ENCODE results near the gene ANXA10. TPM values are rescaled to one million over a fixed set of nuclear protein-coding genes. Genes with fewer than 3 reads are reported as not detected.

ANXA10 gene
- 0.23 and 0.34 TPM in 2 replicates for polyA plus RNA-seq (2012; rRNA removed)
- 0.54 and 0.75 TPM in 2 replicates for polyA plus RNA-seq (2012; cell fraction: cytosol; rRNA removed)
- 0.24 and 0.25 TPM in 2 replicates for polyA plus RNA-seq (2012; cell fraction: nucleus; rRNA removed)

- H3K9me2 ChIP-seq, result no peaks in the 10 kb centered on the region
- H3K27ac ChIP-seq (ENCODE audit: low read depth in 2 of 2, low read length in 1 of 2), result no peak within 1 kb of the TSS
- no peaks in the 10 kb centered on the region for H3K36me3 ChIP-seq (replicated peaks in 1 of 2; ENCODE audit: control insufficient read depth in 1 of 2, insufficient read depth in 2 of 2, low read length in 1 of 2)
- no peak for DNase-seq
- 7% methylated on average over 1 of the region's 1 CpG for WGBS (ENCODE audit: low lambda C conversion rate)
- H3K4me1 ChIP-seq (ENCODE audit: control insufficient read depth in 1 of 2, insufficient read depth in 2 of 2, low read depth in 1 of 2, low read length in 1 of 2), result peaks cover 0 to 9% of the 10 kb centered on the region in 2 experiments; a peak in 1 of 4 replicates
- no peak within 1 kb of the TSS for H2AFZ ChIP-seq (ENCODE audit: low read depth)
- no peaks in the 10 kb centered on the region for H4K20me1 ChIP-seq (ENCODE audit: insufficient read depth)
- TF ChIP-seq RFX5 (IDR thresholded peaks at IDR 0.05; ENCODE audit: low read length), result no peak
- TF ChIP-seq, protein P1, sequence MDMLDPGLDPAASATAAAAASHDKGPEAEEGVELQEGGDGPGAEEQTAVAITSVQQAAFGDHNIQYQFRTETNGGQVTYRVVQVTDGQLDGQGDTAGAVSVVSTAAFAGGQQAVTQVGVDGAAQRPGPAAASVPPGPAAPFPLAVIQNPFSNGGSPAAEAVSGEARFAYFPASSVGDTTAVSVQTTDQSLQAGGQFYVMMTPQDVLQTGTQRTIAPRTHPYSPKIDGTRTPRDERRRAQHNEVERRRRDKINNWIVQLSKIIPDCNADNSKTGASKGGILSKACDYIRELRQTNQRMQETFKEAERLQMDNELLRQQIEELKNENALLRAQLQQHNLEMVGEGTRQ (IDR thresholded peaks at IDR 0.05; ENCODE audit: borderline replicate concordance, low read depth, low read length), result no peak
- no peak for TF ChIP-seq EP300 (IDR thresholded peaks at IDR 0.05; ENCODE audit: borderline replicate concordance in 1 of 2, low read depth in 1 of 2, low read length in 1 of 2)
- no peak for TF ChIP-seq FOSL2 (IDR thresholded peaks at IDR 0.05; ENCODE audit: borderline replicate concordance, low read depth)
- no peak for TF ChIP-seq TAF1 (IDR thresholded peaks at IDR 0.05; ENCODE audit: borderline replicate concordance, low read depth, low read length)
- TF ChIP-seq, protein P2, sequence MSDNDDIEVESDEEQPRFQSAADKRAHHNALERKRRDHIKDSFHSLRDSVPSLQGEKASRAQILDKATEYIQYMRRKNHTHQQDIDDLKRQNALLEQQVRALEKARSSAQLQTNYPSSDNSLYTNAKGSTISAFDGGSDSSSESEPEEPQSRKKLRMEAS (IDR thresholded peaks at IDR 0.05; ENCODE audit: low read depth), result no peak
- TF ChIP-seq POLR2AphosphoS5 (IDR thresholded peaks at IDR 0.05; ENCODE audit: low read depth, low read length), result no peak
- TF ChIP-seq ELF1 (IDR thresholded peaks at IDR 0.05), result no peak
- no peak for TF ChIP-seq GABPA (IDR thresholded peaks at IDR 0.05; ENCODE audit: low read depth)
- no peak for TF ChIP-seq RXRA (IDR thresholded peaks at IDR 0.05; ENCODE audit: borderline replicate concordance, low read depth)
- no peak for TF ChIP-seq SMC3 (IDR thresholded peaks at IDR 0.05; ENCODE audit: low read depth, low read length)
- TF ChIP-seq TCF12 (IDR thresholded peaks at IDR 0.05), result no peak
- TF ChIP-seq, protein P3, sequence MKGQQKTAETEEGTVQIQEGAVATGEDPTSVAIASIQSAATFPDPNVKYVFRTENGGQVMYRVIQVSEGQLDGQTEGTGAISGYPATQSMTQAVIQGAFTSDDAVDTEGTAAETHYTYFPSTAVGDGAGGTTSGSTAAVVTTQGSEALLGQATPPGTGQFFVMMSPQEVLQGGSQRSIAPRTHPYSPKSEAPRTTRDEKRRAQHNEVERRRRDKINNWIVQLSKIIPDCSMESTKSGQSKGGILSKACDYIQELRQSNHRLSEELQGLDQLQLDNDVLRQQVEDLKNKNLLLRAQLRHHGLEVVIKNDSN (IDR thresholded peaks at IDR 0.05; ENCODE audit: borderline replicate concordance, low read depth), result no peak
- no peak for TF ChIP-seq MXI1 (IDR thresholded peaks at IDR 0.05; ENCODE audit: low read depth, low read length)
- ChIA-PET CTCF (no interaction called here), POLR2A (no interaction called here)
- H3K4me2 ChIP-seq, result no peak within 1 kb of the TSS
- H3K9ac ChIP-seq, result no peak within 1 kb of the TSS
- H3K4me3 ChIP-seq (ENCODE audit: low read depth in 2 of 2, low read length in 1 of 2), result no peak within 1 kb of the TSS
- no peaks in the 10 kb centered on the region for H3K79me2 ChIP-seq (ENCODE audit: insufficient read depth)
- peaks cover 11% of the 10 kb centered on the region for H3F3A ChIP-seq (replicated peaks; ENCODE audit: insufficient read depth)
- no peaks in the 10 kb centered on the region for H3K27me3 ChIP-seq (ENCODE audit: insufficient read depth)
- H3K9me3 ChIP-seq, result peaks cover 4% of the 10 kb centered on the region; the same call in 1 of the 2 replicates
Observed at GRCh38 chr4:168092176-168092712, at the start of gene ANXA10. ANXA10 (plus strand) TSS chr4:168092537; CDS start chr4:168092701, 164 bp downstream.

DNA sequence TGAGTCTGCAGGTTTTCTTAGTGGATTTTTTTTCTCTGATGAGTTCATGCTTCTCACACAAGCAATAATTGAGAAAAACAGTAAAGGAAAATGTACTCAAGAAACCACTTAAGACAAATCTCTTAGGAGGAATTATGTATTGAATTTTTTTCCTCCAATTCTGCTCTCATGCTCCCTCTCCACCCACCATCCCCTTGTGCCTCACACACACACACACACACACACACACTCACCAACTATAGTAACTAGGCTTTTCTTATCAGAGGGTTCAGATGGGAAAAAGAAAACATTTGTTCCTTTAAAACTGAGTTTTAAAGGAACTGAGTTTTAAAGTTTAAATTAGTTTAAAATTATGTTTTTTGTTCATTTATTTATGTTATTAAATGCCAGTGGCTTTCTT is 47.0 kb upstream of the ANXA10 start:
- no peaks in the 10 kb centered on the region; the same call in 1 of the 2 replicates for H3K9me2 ChIP-seq
- H3F3A ChIP-seq (replicated peaks; ENCODE audit: insufficient read depth), result no peaks in the 10 kb centered on the region
- no peaks in the 10 kb centered on the region for H3K36me3 ChIP-seq (replicated peaks in 1 of 2; ENCODE audit: control insufficient read depth in 1 of 2, insufficient read depth in 2 of 2, low read length in 1 of 2)
- no peaks in the 10 kb centered on the region for H3K27me3 ChIP-seq (ENCODE audit: insufficient read depth)
- H3K4me1 ChIP-seq (ENCODE audit: control insufficient read depth in 1 of 2, insufficient read depth in 2 of 2, low read depth in 1 of 2, low read length in 1 of 2), result no peaks in the 10 kb centered on the region
- H3K9ac ChIP-seq, result no peak overlapping the region
- no peaks in the 10 kb centered on the region for H4K20me1 ChIP-seq (ENCODE audit: insufficient read depth)
- no peak overlapping the region for H3K4me2 ChIP-seq
- ChIA-PET POLR2A (no interaction called here), CTCF (no interaction called here)
- no peak overlapping the region for H3K27ac ChIP-seq (ENCODE audit: low read depth in 2 of 2, low read length in 1 of 2)
- no peaks in the 10 kb centered on the region for H3K79me2 ChIP-seq (ENCODE audit: insufficient read depth)
- H3K4me3 ChIP-seq (ENCODE audit: low read depth in 2 of 2, low read length in 1 of 2), result no peak overlapping the region
- DNase-seq, result no peak
- no peak overlapping the region for H2AFZ ChIP-seq (ENCODE audit: low read depth)
- TF ChIP-seq, protein P3 (IDR thresholded peaks at IDR 0.05; ENCODE audit: borderline replicate concordance, low read depth), result no peak
- TF ChIP-seq EZH2phosphoT487 (IDR thresholded peaks at IDR 0.05; ENCODE audit: borderline replicate concordance, low read depth), result no peak
- H3K9me3 ChIP-seq, result 0 out of 2 replicates have a peak, but pooled peaks cover 2% of the 10 kb centered on the region
